GM12878 (cell line): ENCODE data around the gene FMNL2. TPM values are rescaled to one million over a fixed set of nuclear protein-coding genes. Genes with fewer than 3 reads are reported as not detected.

Experiments used
- ATAC-seq: fragments of 200-7000 bp; cut with Tn5 transposase; 3 replicates; pipeline ENCODE4 v1.9.1; 2020; ENCODE audit warnings: mild to moderate bottlenecking, moderate library complexity
- BruUV-seq: library from RNA; stranded (reverse); fragments of 400-500 nt; replicated peaks from 2 replicates; lab custom pipeline; 2021; lab: Mats Ljungman, UMichigan
- CTCF ChIA-PET: fragments of 300-600 bp; sonication (Branson Sonifier 250); formaldehyde crosslinking; extraction: SDS; loops from one replicate; lab custom pipeline; 2021; ENCODE audit warnings: inconsistent platforms; lab: Yijun Ruan, JAX
- POLR2A ChIA-PET: fragments of 350-600 bp; formaldehyde crosslinking; extraction: SDS; loops from one replicate; lab custom pipeline; 2021; ENCODE audit warnings: inconsistent platforms; lab: Charles Lee
- RAD21 ChIA-PET: fragments of 300-600 bp; sonication (Branson Sonifier 250); formaldehyde crosslinking; loops from one replicate; lab custom pipeline; 2023; ENCODE audit warnings: antibody characterized with exemption; ENCODE audit not compliant: unreplicated experiment; lab: Charles Lee
- SMC1A ChIA-PET: fragments of 300-600 bp; sonication (Branson Sonifier 250); formaldehyde crosslinking; loops from one replicate; lab custom pipeline; 2023; ENCODE audit not compliant: unreplicated experiment, uncharacterized antibody; lab: Charles Lee
- DNase-seq: peaks from one replicate; pipeline ENCODE4 v3.0.0-alpha.2; 2011; ENCODE audit warnings: low read depth, low spot score
- FAIRE-seq: peaks from 3 replicates; lab custom pipeline; 2011; peaks lifted over from hg19 to GRCh38; lab: Jason Lieb, UNC
- H2AFZ ChIP-seq: 2 replicates; pipeline ENCODE4 v1.6.0; 2011; ENCODE audit warnings: low read depth, low read length, control low read depth; ENCODE audit not compliant: control insufficient read depth
- H3K27ac ChIP-seq: 2 replicates; pipeline ENCODE4 v1.5.1; 2011; ENCODE audit warnings: control low read depth; ENCODE audit not compliant: control insufficient read depth, insufficient read depth
- H3K27me3 ChIP-seq, 2 experiments: replicated peaks in 1 of 2; 2 replicates each; pipeline versions ENCODE4 v1.6.0 to v1.6.1; 2011; ENCODE audit warnings: low read length in 1 of 2; ENCODE audit not compliant: control insufficient read depth in 2 of 2, insufficient read depth in 2 of 2
- H3K36me3 ChIP-seq, 2 experiments: 2 replicates each; pipeline ENCODE4 v1.5.1; 2011; ENCODE audit warnings: low read length in 1 of 2; ENCODE audit not compliant: control insufficient read depth in 2 of 2, insufficient read depth in 2 of 2
- H3K4me1 ChIP-seq: 2 replicates; pipeline ENCODE4 v1.6.1; 2011; ENCODE audit warnings: mild to moderate bottlenecking, low read length, moderate library complexity, mixed read lengths; ENCODE audit not compliant: control insufficient read depth, insufficient read depth
- H3K4me2 ChIP-seq: 2 replicates; pipeline ENCODE4 v1.6.0; 2011; ENCODE audit warnings: control low read depth; ENCODE audit not compliant: control insufficient read depth, insufficient read depth
- H3K4me3 ChIP-seq: fragments of 200-600 bp; sonication (generic); 2 replicates; pipeline ENCODE4 v1.5.1; 2016
- H3K79me2 ChIP-seq: 2 replicates; pipeline ENCODE4 v1.6.0; 2011; ENCODE audit warnings: low read length; ENCODE audit not compliant: control insufficient read depth, insufficient read depth
- H3K9ac ChIP-seq: 2 replicates; pipeline ENCODE4 v1.8.0; 2011; ENCODE audit warnings: low read length, control low read depth, mixed read lengths; ENCODE audit not compliant: control insufficient read depth, insufficient read depth
- H3K9me3 ChIP-seq: replicated peaks from 3 replicates; pipeline ENCODE4 v1.5.1; 2011; ENCODE audit warnings: mild to moderate bottlenecking, low read length; ENCODE audit not compliant: control insufficient read depth, insufficient read depth
- H4K20me1 ChIP-seq: 2 replicates; pipeline ENCODE4 v1.6.0; 2011; ENCODE audit not compliant: control insufficient read depth, insufficient read depth
- ATF7 ChIP-seq: fragments of 450-650 bp; IDR thresholded peaks from 2 replicates; pipeline ENCODE4 v1.6.1; 2016; ENCODE audit warnings: low read depth, mild to moderate bottlenecking
- CBX3 ChIP-seq: fragments of 200-600 bp; sonication (generic); IDR thresholded peaks from 2 replicates; pipeline ENCODE4 v1.6.1; 2016; ENCODE audit warnings: low read depth, borderline replicate concordance
- CTCF ChIP-seq, 3 experiments: IDR thresholded peaks in 2 of 3; conservative IDR thresholded peaks in 1 of 3; 2 replicates each; pipeline ENCODE4 v1.5.1; 2011; ENCODE audit warnings: low read depth in 3 of 3, low read length in 3 of 3, mild to moderate bottlenecking in 3 of 3, control low read depth in 2 of 3, moderate library complexity in 2 of 3, inconsistent platforms in 1 of 3, mixed read lengths in 1 of 3; ENCODE audit not compliant: control insufficient read depth in 2 of 3, insufficient read depth in 1 of 3; ENCODE audit errors: extremely low read depth in 1 of 3
- EED ChIP-seq: sonication (generic); IDR thresholded peaks from 2 replicates; pipeline ENCODE4 v1.6.1; 2016; ENCODE audit warnings: antibody characterized with exemption, low read depth
- ELK1 ChIP-seq: IDR thresholded peaks from 2 replicates; pipeline ENCODE4 v1.6.1; 2012; ENCODE audit warnings: low read depth, low read length, improper control_type of control experiment
- EP300 ChIP-seq, 2 experiments: fragments of 150-350 bp in 1 of 2; IDR thresholded peaks; 2 replicates each; pipeline ENCODE4 v1.6.1; 2011 to 2012; ENCODE audit warnings: low read depth in 2 of 2, low read length in 2 of 2, borderline replicate concordance in 1 of 2, improper control_type of control experiment in 1 of 2, inconsistent platforms in 1 of 2; ENCODE audit not compliant: control insufficient read depth in 1 of 2
- EZH2 ChIP-seq: IDR thresholded peaks from 2 replicates; pipeline ENCODE4 v1.6.1; 2012; ENCODE audit warnings: low read depth, mild to moderate bottlenecking, control low read depth, inconsistent platforms, low read length, borderline replicate concordance; ENCODE audit not compliant: control insufficient read depth
- KAT2A ChIP-seq: conservative IDR thresholded peaks from 2 replicates; pipeline ENCODE4 v1.6.1; 2011; ENCODE audit warnings: low read depth, low read length; ENCODE audit not compliant: control insufficient read depth
- KDM1A ChIP-seq: fragments of 200-600 bp; sonication (generic); IDR thresholded peaks from 2 replicates; pipeline ENCODE4 v1.6.1; 2016; ENCODE audit warnings: borderline replicate concordance
- NFIC ChIP-seq: IDR thresholded peaks from 2 replicates; pipeline ENCODE4 v1.6.1; 2012; ENCODE audit warnings: low read depth, mild to moderate bottlenecking, inconsistent platforms, low read length, moderate library complexity
- NR2C2 ChIP-seq: IDR thresholded peaks from 2 replicates; pipeline ENCODE4 v1.6.1; 2011; ENCODE audit warnings: borderline replicate concordance, low read depth; ENCODE audit not compliant: control insufficient read depth, insufficient read length
- PBX3 ChIP-seq: IDR thresholded peaks from 2 replicates; pipeline ENCODE4 v1.6.1; 2011; ENCODE audit warnings: mild to moderate bottlenecking, low read depth, low read length, moderate library complexity; ENCODE audit not compliant: insufficient replicate concordance
- PKNOX1 ChIP-seq: fragments of 450-650 bp; IDR thresholded peaks from 2 replicates; pipeline ENCODE4 v1.6.1; 2016; ENCODE audit warnings: mild to moderate bottlenecking
- POLR2AphosphoS5 ChIP-seq: IDR thresholded peaks from 2 replicates; pipeline ENCODE4 v1.6.1; 2011; ENCODE audit warnings: mild to moderate bottlenecking, low read length, inconsistent platforms
- RCOR1 ChIP-seq: conservative IDR thresholded peaks from 2 replicates; pipeline ENCODE4 v1.6.1; 2012; ENCODE audit warnings: low read depth, low read length, improper control_type of control experiment
- SMARCA5 ChIP-seq: fragments of 450-650 bp; IDR thresholded peaks from 2 replicates; pipeline ENCODE4 v1.6.1; 2017; ENCODE audit warnings: mild to moderate bottlenecking
- STAT3 ChIP-seq: IDR thresholded peaks from 2 replicates; pipeline ENCODE4 v1.6.1; 2011; ENCODE audit warnings: low read depth, low read length, improper control_type of control experiment
- ZNF217 ChIP-seq: fragments of 450-650 bp; IDR thresholded peaks from 2 replicates; pipeline ENCODE4 v1.6.1; 2017; ENCODE audit warnings: antibody characterized with exemption, mild to moderate bottlenecking
- WGBS: methylation state at CpG from one replicate; pipeline ENCODE4 v1.1.6; 2016; ENCODE audit warnings: low lambda C conversion rate; ENCODE audit not compliant: insufficient replicate concordance, insufficient coverage; ENCODE audit errors: missing lambda C conversion rate; 5-methylcytosine and 5-hydroxymethylcytosine counted together
- in situ Hi-C: fragments of 300-500 bp; cut with MboI; formaldehyde crosslinking; loops from 9 replicates; pipeline ENCODE4 v1.14.3; 2018; ENCODE audit warnings: mixed read lengths
- intact Hi-C: fragments of 100-400 bp; cut with micrococcal nuclease; formaldehyde crosslinking; loops from one replicate; pipeline ENCODE4 v1.14.2; 2022; ENCODE audit not compliant: unreplicated experiment
- polyA plus RNA-seq, 11 experiments: library from polyadenylated mRNA; depleted of rRNA in 4 of 11; unstranded in 6 of 11; stranded (reverse) in 5 of 11; fragments of >200 nt; fragmentation: Nextera tagmentation in 4 of 11; fragmentation: Illumina TruSeq in 1 of 11; extraction: Ambion mirVana in 4 of 11; extraction: Trizol in 1 of 11; gene quantifications; 1 replicate in 1 of 11; 2 replicates in 10 of 11; pipeline versions ENCODE4 v1.2.1 to v1.2.3, GENCODE V29; 2011 to 2016; ENCODE audit warnings: inconsistent platforms in 2 of 11, missing spikeins in 2 of 11, low read depth in 1 of 11
- total RNA-seq, 4 experiments: library from RNA; depleted of rRNA in 3 of 4; stranded (reverse); fragments of >200 nt in 3 of 4; fragmentation: Illumina TruSeq in 1 of 4; extraction: Trizol in 1 of 4; gene quantifications; 2 replicates each; pipeline versions ENCODE4 v1.2.1 to v1.2.3, GENCODE V29; 2013 to 2021

Gene FMNL2
- total and polyA plus RNA-seq, 10 of the 15 experiments (the other 5 are each of a cell fraction or from before 2014, with no cell fraction given), result 0.13 to 9.9 (median 0.35) TPM

GRCh38 chr2:152328013-152328412 is 7.0 kb upstream of the FMNL2 start (continued):
- no peak for TF ChIP-seq ATF7
- TF ChIP-seq, all 136 proteins: peak for 0

GRCh38 chr2:152330235-152330866 is 4.6 kb upstream of the FMNL2 start:
- ChIA-PET POLR2A (no interaction called here), SMC1A (interaction anchor here (1.0 kb wide), 1 partner anchor 254 kb away, joined by 3 read pairs; no protein-coding TSS in a partner anchor), RAD21 (no interaction called here), CTCF (no interaction called here)
- no peaks in the 10 kb centered on the region for H3K27me3 ChIP-seq
- H3K4me1 ChIP-seq, result no peaks in the 10 kb centered on the region
- ATAC-seq (no peak), FAIRE-seq (no peak), DNase-seq (no peak)
- intact Hi-C loops, result no loop called here
- no peaks in the 10 kb centered on the region for H3K9me3 ChIP-seq
- in situ Hi-C loops, result loop anchor here (10.0 kb wide), 1 partner anchor 296 kb away; no protein-coding TSS in a partner anchor
- WGBS, result 10% methylated on average over 4 of the region's 4 CpGs
- H3K4me3 ChIP-seq, result no peak overlapping the region
- BruUV-seq, result no TSS peak
- H2AFZ ChIP-seq, result no peak overlapping the region
- no peaks in the 10 kb centered on the region for H4K20me1 ChIP-seq
- no peak overlapping the region for H3K9ac ChIP-seq
- H3K36me3 ChIP-seq, result no peaks in the 10 kb centered on the region
- no peak overlapping the region for H3K4me2 ChIP-seq
- no peaks in the 10 kb centered on the region for H3K79me2 ChIP-seq
- no peak overlapping the region for H3K27ac ChIP-seq
- no peak for TF ChIP-seq ZNF217
- no peak for TF ChIP-seq NR2C2
- TF ChIP-seq EZH2, result no peak
- no peak for TF ChIP-seq SMARCA5
- no peak for TF ChIP-seq STAT3
- TF ChIP-seq KDM1A, result no peak
- no peak for TF ChIP-seq NFIC
- TF ChIP-seq EP300 (IDR thresholded peaks at IDR 0.05; ENCODE audit: borderline replicate concordance in 1 of 2, control insufficient read depth in 1 of 2, low read depth in 2 of 2, low read length in 2 of 2), result no peak
- TF ChIP-seq POLR2AphosphoS5, result no peak
- no peak for TF ChIP-seq CBX3
- TF ChIP-seq KAT2A, result no peak
- TF ChIP-seq RCOR1, result no peak
- TF ChIP-seq CTCF (IDR thresholded peaks at IDR 0.05 in 2 of 3, conservative IDR thresholded peaks at IDR 0.05 in 1 of 3; ENCODE audit: control insufficient read depth in 2 of 3, extremely low read depth in 1 of 3, insufficient read depth in 1 of 3, low read depth in 3 of 3, low read length in 3 of 3), result no peak
- TF ChIP-seq ELK1, result no peak
- no peak for TF ChIP-seq EED
- no peak for TF ChIP-seq PKNOX1
- TF ChIP-seq PBX3, result no peak
